HAP-1 (cell line): ENCODE data around the gene DYNLRB2.

ENCODE experiments used
- DNase-seq, 2 experiments: peaks; one replicate each; pipeline ENCODE4 v3.0.0-alpha.2; 2016 to 2020; ENCODE audit warnings: low spot score in 2 of 2
- H3K27me3 ChIP-seq: fragments of 250-450 bp; sonication (Bioruptor Pico); 2 replicates; pipeline ENCODE4 v1.5.1; 2020; ENCODE audit warnings: low read depth, mild to moderate bottlenecking, moderate library complexity
- H3K36me3 ChIP-seq: fragments of 250-450 bp; sonication (Bioruptor Pico); replicated peaks from 2 replicates; pipeline ENCODE4 v1.5.1; 2020; ENCODE audit warnings: mild to moderate bottlenecking
- H3K4me1 ChIP-seq: fragments of 250-450 bp; sonication (Bioruptor Pico); 2 replicates; pipeline ENCODE4 v1.5.1; 2020; ENCODE audit warnings: mild to moderate bottlenecking
- H3K4me3 ChIP-seq: fragments of 250-450 bp; sonication (Bioruptor Pico); 2 replicates; pipeline ENCODE4 v1.5.1; 2020; ENCODE audit warnings: mild to moderate bottlenecking, moderate library complexity
- H3K9me3 ChIP-seq: fragments of 250-450 bp; sonication (Bioruptor Pico); 2 replicates; pipeline ENCODE4 v1.5.1; 2020; ENCODE audit warnings: mild to moderate bottlenecking, moderate library complexity
- in situ Hi-C: fragments of 300-500 bp; cut with MboI; formaldehyde crosslinking; loops from 3 replicates; pipeline ENCODE4 v1.14.3; 2020; ENCODE audit warnings: low sequenced_read_pairs, inconsistent platforms, mixed read lengths

DYNLRB2 gene

DNA sequence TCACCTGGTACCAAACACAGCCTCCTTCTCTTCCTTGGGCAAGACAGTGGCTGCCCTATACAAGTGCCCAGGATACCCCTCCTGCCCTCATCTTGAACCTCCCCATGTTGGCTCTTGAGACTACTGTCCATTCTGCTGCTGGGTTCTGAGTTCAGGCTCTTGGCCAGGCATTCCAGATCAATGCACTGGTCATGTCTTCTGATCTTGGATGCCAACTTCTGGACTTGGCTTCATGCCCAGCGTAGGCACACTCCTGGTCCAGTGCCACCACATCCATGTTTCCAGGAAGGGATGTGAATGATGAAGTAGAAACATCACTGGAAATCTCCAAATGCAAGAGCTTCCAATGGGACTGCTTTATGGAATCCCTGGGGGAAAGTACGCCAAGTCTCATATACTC lies 51.5 kb downstream of the DYNLRB2 start:
- Histone ChIP-seq H3K27me3 (no peaks in the 10 kb centered on the region), H3K9me3 (no peaks in the 10 kb centered on the region), H3K36me3 (no peaks in the 10 kb centered on the region), H3K4me1 (no peaks in the 10 kb centered on the region), H3K4me3 (no peak overlapping the region)
- in situ Hi-C loops, result no loop called here
- DNase-seq, result no peak

- Histone ChIP-seq H3K27me3 (no peaks in the 10 kb centered on the region), H3K36me3 (no peaks in the 10 kb centered on the region), H3K9me3 (no peaks in the 10 kb centered on the region), H3K4me3 (no peak overlapping the region), H3K4me1 (no peaks in the 10 kb centered on the region)
- in situ Hi-C loops, result no loop called here
- no peak for DNase-seq
These were observed 54.0 kb downstream of the DYNLRB2 start for GRCh38 chr16:80594756-80595155.

DNA sequence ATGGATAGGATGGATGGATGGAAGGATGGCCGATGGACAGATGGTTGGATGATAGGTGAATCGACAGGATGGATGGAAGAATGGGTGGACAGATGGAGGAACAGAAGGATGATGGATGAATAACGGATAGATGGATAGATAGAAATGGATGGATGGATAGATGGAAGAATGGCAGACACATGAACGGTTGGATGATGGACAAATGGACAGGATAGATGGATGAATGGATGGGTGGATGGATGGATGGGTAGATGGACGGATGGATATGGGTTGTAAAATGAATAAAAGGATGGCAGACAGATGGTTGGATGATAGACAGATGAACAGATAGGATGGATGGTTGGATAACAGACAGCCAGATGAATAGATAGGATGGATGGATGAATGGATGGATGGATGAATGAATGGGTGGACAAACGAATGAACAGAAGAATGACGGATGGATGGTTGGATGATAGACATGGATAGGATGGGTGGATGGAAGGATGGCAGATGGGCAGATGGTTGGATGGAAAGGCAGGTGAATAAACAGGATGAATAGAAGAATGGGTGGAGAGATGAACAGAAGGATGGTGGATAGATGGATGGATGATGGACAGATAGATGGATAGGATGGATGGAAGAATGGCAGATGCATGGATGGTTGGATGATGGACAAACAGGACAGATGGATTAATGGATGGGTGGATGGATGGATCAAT lies 55.9 kb downstream of the DYNLRB2 start:
- no peaks in the 10 kb centered on the region for H3K4me1 ChIP-seq
- in situ Hi-C loops, result no loop called here
- no peak overlapping the region for H3K4me3 ChIP-seq
- H3K27me3 ChIP-seq, result no peaks in the 10 kb centered on the region
- DNase-seq, result no peak
- H3K9me3 ChIP-seq, result no peaks in the 10 kb centered on the region
- H3K36me3 ChIP-seq, result no peaks in the 10 kb centered on the region

DNA sequence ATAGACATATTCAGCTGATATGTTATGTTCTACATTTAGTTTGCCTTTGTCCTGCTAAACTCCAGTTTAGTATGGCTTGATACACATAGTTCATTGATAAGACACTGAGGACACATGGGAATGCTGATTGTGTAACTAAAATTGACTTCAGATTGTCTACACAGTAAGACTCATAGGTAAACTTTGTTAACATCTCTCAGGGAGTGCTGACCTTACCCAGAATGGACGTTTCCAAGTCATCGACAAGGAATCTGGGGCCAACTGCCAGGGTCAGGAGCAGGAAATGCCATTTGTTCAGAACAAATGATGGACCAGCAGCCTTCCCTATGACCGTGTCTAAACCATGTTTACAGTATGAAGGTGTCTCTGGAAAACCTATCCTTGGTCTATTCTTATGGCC lies 58.7 kb downstream of the DYNLRB2 start:
- no peak for DNase-seq

More for the DNA sequence above, 58.7 kb downstream of the DYNLRB2 start:
- Histone ChIP-seq H3K4me1 (no peaks in the 10 kb centered on the region), H3K27me3 (no peaks in the 10 kb centered on the region), H3K36me3 (no peaks in the 10 kb centered on the region), H3K9me3 (no peaks in the 10 kb centered on the region), H3K4me3 (no peak overlapping the region)
- in situ Hi-C loops, result no loop called here
